ENCODE results near the gene SNAP47. TPM values are rescaled to one million over a fixed set of nuclear protein-coding genes. Genes with fewer than 3 reads are reported as not detected.
"Not testable (repeated sequence)": the region's sequence is repeated elsewhere in the genome, so short reads cannot be mapped to it uniquely, and the experiment has no call there.

The SNAP47 gene
- total RNA-seq, 1 donor from 2014 or later: 24.2 TPM

DNA sequence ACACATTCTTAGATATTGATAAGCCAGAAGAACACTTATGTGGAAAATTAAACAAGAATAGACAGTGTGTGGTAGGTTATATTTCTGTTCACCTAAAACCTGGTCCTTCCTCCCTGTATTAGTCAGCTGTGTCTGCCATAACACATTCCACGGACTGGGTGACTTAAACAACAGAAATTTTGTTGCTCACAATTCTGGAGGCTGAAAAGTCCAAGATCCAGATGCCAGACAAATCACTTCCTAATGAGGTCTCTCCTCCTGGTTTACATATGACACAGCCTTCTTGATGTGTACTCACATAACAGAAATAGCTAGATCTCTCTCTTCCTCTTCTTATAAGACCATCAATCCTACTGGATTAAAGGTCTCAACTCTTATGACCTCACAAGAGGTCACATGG, 25.8 kb upstream of the SNAP47 start:
- intact Hi-C loops (cut with micrococcal nuclease): no loop called here
- CTCF ChIA-PET: no interaction called here
- Mint-ChIP-seq H3K27ac (no peak overlapping the region), H3K27me3 (no peaks in the 10 kb centered on the region), H3K36me3 (ENCODE audit: low read depth) (no peaks in the 10 kb centered on the region), H3K4me1 (peaks cover 5% of the 10 kb centered on the region), H3K4me3 (no peak overlapping the region), H3K9me3 (peaks cover 17% of the 10 kb centered on the region)
- TF ChIP-seq, protein P1, sequence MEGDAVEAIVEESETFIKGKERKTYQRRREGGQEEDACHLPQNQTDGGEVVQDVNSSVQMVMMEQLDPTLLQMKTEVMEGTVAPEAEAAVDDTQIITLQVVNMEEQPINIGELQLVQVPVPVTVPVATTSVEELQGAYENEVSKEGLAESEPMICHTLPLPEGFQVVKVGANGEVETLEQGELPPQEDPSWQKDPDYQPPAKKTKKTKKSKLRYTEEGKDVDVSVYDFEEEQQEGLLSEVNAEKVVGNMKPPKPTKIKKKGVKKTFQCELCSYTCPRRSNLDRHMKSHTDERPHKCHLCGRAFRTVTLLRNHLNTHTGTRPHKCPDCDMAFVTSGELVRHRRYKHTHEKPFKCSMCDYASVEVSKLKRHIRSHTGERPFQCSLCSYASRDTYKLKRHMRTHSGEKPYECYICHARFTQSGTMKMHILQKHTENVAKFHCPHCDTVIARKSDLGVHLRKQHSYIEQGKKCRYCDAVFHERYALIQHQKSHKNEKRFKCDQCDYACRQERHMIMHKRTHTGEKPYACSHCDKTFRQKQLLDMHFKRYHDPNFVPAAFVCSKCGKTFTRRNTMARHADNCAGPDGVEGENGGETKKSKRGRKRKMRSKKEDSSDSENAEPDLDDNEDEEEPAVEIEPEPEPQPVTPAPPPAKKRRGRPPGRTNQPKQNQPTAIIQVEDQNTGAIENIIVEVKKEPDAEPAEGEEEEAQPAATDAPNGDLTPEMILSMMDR (IDR thresholded peaks at IDR 0.05): no peak
- no peak for ATAC-seq (ENCODE audit: low read depth)
- POLR2A ChIA-PET: no interaction called here
- no peak for DNase-seq

DNA sequence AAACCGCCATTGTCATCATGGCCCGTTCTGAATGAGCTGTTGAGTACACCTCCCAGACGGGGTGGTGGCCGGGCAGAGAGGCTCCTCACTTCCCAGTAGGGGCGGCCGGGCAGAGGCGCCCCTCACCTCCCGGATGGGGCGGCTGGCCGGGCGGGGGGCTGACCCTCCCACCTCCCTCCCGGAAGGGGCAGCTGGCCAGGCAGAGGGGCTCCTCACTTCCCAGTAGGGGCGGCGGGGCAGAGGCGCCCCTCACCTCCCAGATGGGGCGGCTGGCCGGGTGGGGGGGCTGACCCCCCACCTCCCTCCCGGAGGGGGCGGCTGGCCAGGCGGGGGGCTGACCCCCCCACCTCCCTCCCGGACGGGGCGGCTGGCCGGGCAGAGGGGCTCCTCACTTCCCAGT, 24.8 kb upstream of the SNAP47 start:
- H3K27ac Mint-ChIP-seq; H3K4me3 Mint-ChIP-seq; H3K36me3 Mint-ChIP-seq (ENCODE audit: low read depth); POLR2A ChIA-PET; H3K27me3 Mint-ChIP-seq; H3K4me1 Mint-ChIP-seq; CTCF ChIA-PET; ATAC-seq (ENCODE audit: low read depth); DNase-seq; intact Hi-C loops (cut with micrococcal nuclease): not testable (repeated sequence)
- peaks cover 26% of the 10 kb centered on the region for H3K9me3 Mint-ChIP-seq

GRCh38 chr1:227712648-227713047, 22.6 kb upstream of the SNAP47 start:
- no peak for DNase-seq
- Mint-ChIP-seq H3K4me3 (no peak overlapping the region), H3K9me3 (peaks cover 39% of the 10 kb centered on the region), H3K27ac (no peak overlapping the region), H3K36me3 (ENCODE audit: low read depth) (no peaks in the 10 kb centered on the region), H3K27me3 (no peaks in the 10 kb centered on the region), H3K4me1 (peaks cover 5% of the 10 kb centered on the region)
- intact Hi-C loops (cut with micrococcal nuclease): no loop called here
- ChIA-PET CTCF (no interaction called here), POLR2A (no interaction called here)
- TF ChIP-seq, protein P1 (IDR thresholded peaks at IDR 0.05): no peak
- ATAC-seq (ENCODE audit: low read depth): no peak

- ChIA-PET CTCF (no interaction called here), POLR2A (no interaction called here)
- H3K4me1 Mint-ChIP-seq: no peaks in the 10 kb centered on the region
- no peak for ATAC-seq (ENCODE audit: low read depth)
- intact Hi-C loops (cut with micrococcal nuclease): no loop called here
- peaks cover 8% of the 10 kb centered on the region for H3K36me3 Mint-ChIP-seq (ENCODE audit: low read depth)
- no peak for DNase-seq
- H3K4me3 Mint-ChIP-seq: no peak overlapping the region
- peaks cover 72% of the 10 kb centered on the region for H3K9me3 Mint-ChIP-seq
- TF ChIP-seq, protein P1 (IDR thresholded peaks at IDR 0.05): no peak
- H3K27me3 Mint-ChIP-seq: peaks cover 2% of the 10 kb centered on the region
- no peak overlapping the region for H3K27ac Mint-ChIP-seq
Measured at GRCh38 chr1:227718932-227719331, 16.3 kb upstream of the SNAP47 start.

GRCh38 chr1:227723474-227723873, 11.8 kb upstream of the SNAP47 start:
- Mint-ChIP-seq H3K27me3 (peaks cover 2% of the 10 kb centered on the region), H3K36me3 (ENCODE audit: low read depth) (peaks cover 8% of the 10 kb centered on the region), H3K4me1 (peaks cover 17% of the 10 kb centered on the region), H3K4me3 (no peak overlapping the region), H3K9me3 (peaks cover 49% of the 10 kb centered on the region), H3K27ac (no peak overlapping the region)
- ChIA-PET POLR2A (no interaction called here), CTCF (no interaction called here)
- ATAC-seq (ENCODE audit: low read depth) (no peak), DNase-seq (no peak)
- TF ChIP-seq, protein P1 (IDR thresholded peaks at IDR 0.05): no peak
- intact Hi-C loops (cut with micrococcal nuclease): no loop called here

- H3K27ac Mint-ChIP-seq: no peak overlapping the region
- H3K36me3 Mint-ChIP-seq (ENCODE audit: low read depth): peaks cover 6% of the 10 kb centered on the region
- H3K4me1 Mint-ChIP-seq: peaks cover 31% of the 10 kb centered on the region
- no peak for DNase-seq
- peaks cover 35% of the 10 kb centered on the region for H3K9me3 Mint-ChIP-seq
- intact Hi-C loops (cut with micrococcal nuclease): loop anchor here (5.0 kb wide), 2 partner anchors 68 to 1318 kb away; partner anchors contain the start of gene PARP1
- ATAC-seq (ENCODE audit: low read depth): no peak
- TF ChIP-seq, protein P1 (IDR thresholded peaks at IDR 0.05): no peak
- ChIA-PET POLR2A (no interaction called here), CTCF (no interaction called here)
- peaks cover 2% of the 10 kb centered on the region for H3K27me3 Mint-ChIP-seq
- no peak overlapping the region for H3K4me3 Mint-ChIP-seq
Measured at GRCh38 chr1:227725046-227725445, 10.2 kb upstream of the SNAP47 start.
